A673 (cell line): Measurements from ENCODE around the gene ZMYND19.

ENCODE experiments used
- EZH2 ChIP-seq: fragments of 200-600 bp; sonication (generic); IDR thresholded peaks from 2 replicates; pipeline ENCODE4 v1.6.1; 2017; ENCODE audit warnings: borderline replicate concordance, low read depth, mild to moderate bottlenecking, mixed read lengths, antibody characterized with exemption, low read length; ENCODE audit not compliant: poor library complexity, severe bottlenecking
- TF ChIP-seq, protein P1 (sequence below): fragments of 300-800, 200-600 bp; sonication (generic); conservative IDR thresholded peaks from 2 replicates; pipeline ENCODE4 v1.5.1; 2017; ENCODE audit warnings: low read depth, mild to moderate bottlenecking, antibody characterized with exemption, low read length, moderate library complexity, mixed read lengths

DNA sequence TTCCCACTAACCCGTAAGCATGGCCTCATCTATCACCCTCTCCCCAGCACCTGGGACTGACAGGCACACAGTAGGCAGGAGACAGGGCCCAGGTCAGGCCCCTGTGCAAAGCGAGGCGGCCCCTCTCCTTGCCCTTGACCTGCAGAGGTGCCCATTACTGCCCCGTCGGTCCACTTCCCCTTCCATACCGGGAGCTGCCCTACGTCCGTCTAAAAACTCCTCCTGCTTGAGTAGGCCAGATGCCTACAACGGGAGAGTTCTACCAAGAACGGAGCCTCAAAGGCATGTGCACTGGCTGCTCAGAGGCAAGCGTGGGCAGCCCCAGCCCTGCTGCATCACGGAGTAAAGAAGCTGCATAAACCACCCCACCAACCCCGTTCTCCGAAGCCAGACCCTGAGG is 7.0 kb downstream of the ZMYND19 start:
- TF ChIP-seq, protein P1, sequence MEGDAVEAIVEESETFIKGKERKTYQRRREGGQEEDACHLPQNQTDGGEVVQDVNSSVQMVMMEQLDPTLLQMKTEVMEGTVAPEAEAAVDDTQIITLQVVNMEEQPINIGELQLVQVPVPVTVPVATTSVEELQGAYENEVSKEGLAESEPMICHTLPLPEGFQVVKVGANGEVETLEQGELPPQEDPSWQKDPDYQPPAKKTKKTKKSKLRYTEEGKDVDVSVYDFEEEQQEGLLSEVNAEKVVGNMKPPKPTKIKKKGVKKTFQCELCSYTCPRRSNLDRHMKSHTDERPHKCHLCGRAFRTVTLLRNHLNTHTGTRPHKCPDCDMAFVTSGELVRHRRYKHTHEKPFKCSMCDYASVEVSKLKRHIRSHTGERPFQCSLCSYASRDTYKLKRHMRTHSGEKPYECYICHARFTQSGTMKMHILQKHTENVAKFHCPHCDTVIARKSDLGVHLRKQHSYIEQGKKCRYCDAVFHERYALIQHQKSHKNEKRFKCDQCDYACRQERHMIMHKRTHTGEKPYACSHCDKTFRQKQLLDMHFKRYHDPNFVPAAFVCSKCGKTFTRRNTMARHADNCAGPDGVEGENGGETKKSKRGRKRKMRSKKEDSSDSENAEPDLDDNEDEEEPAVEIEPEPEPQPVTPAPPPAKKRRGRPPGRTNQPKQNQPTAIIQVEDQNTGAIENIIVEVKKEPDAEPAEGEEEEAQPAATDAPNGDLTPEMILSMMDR, result no peak
- no peak for TF ChIP-seq EZH2
